Spleen (tissue), 11 donors: ENCODE results near the gene LRATD1. TPM values are rescaled to one million over a fixed set of nuclear protein-coding genes. Genes with fewer than 3 reads are reported as not detected.

Experiments used
- DNase-seq: peaks from one replicate; pipeline ENCODE4 v3.0.0-alpha.2; 2020
- H3K27ac ChIP-seq, 8 donors: fragments of 200-600 bp; sonication (generic) in 7 of 8; 1 replicate in 4 of 8; 2 replicates in 4 of 8; pipeline versions ENCODE4 v1.5.0 to v1.8.0; 2016 to 2021; ENCODE audit warnings: inconsistent platforms in 4 of 8, mild to moderate bottlenecking in 4 of 8, moderate library complexity in 1 of 8
- H3K27me3 ChIP-seq, 7 donors: fragments of 200-600 bp; sonication (generic) in 6 of 7; replicated peaks in 1 of 7; 1 replicate in 4 of 7; 2 replicates in 3 of 7; pipeline versions ENCODE4 v1.5.0 to v1.8.0; 2016 to 2021; ENCODE audit warnings: inconsistent platforms in 3 of 7, mild to moderate bottlenecking in 1 of 7
- H3K36me3 ChIP-seq, 6 donors: fragments of 200-600 bp; sonication (generic) in 5 of 6; 1 replicate in 4 of 6; 2 replicates in 2 of 6; pipeline versions ENCODE4 v1.5.0 to v1.8.0; 2016 to 2021; ENCODE audit warnings: inconsistent platforms in 2 of 6
- H3K4me1 ChIP-seq, 6 donors: fragments of 200-600 bp; sonication (generic) in 5 of 6; 1 replicate in 3 of 6; 2 replicates in 3 of 6; pipeline versions ENCODE4 v1.5.0 to v1.8.0; 2016 to 2021; ENCODE audit warnings: inconsistent platforms in 3 of 6
- H3K4me3 ChIP-seq, 8 donors: fragments of 200-600 bp; sonication (generic) in 7 of 8; 1 replicate in 4 of 8; 2 replicates in 4 of 8; pipeline versions ENCODE4 v1.5.0 to v1.8.0; 2016 to 2021; ENCODE audit warnings: inconsistent platforms in 4 of 8, mild to moderate bottlenecking in 4 of 8, moderate library complexity in 2 of 8
- H3K9me3 ChIP-seq, 8 donors: fragments of 200-600 bp; sonication (generic) in 7 of 8; 1 replicate in 4 of 8; 2 replicates in 4 of 8; pipeline versions ENCODE4 v1.5.0 to v1.8.0; 2016 to 2021; ENCODE audit warnings: inconsistent platforms in 4 of 8
- CTCF ChIP-seq, 11 experiments: fragments of 200-600 bp in 7 of 11; fragments of 450-650 bp in 4 of 11; sonication (generic) in 4 of 11; IDR thresholded peaks in 8 of 11; conservative IDR thresholded peaks in 3 of 11; 1 replicate in 7 of 11; 2 replicates in 4 of 11; pipeline versions ENCODE4 v1.4.0 to v1.8.0; 2016 to 2021; ENCODE audit warnings: antibody characterized with exemption in 11 of 11, inconsistent platforms in 4 of 11, mild to moderate bottlenecking in 1 of 11
- POLR2A ChIP-seq, 3 donors: fragments of 450-650 bp; IDR thresholded peaks; one replicate each; pipeline ENCODE4 v1.5.1; 2017; ENCODE audit warnings: antibody characterized with exemption in 3 of 3, mild to moderate bottlenecking in 1 of 3
- POLR2AphosphoS5 ChIP-seq, 3 donors: sonication (generic); formaldehyde crosslinking; IDR thresholded peaks; one replicate each; pipeline ENCODE4 v1.5.1; 2017; ENCODE audit warnings: antibody characterized with exemption in 3 of 3
- WGBS, 5 donors: extraction: QIAGEN DNeasy Blood & Tissue Kit in 3 of 5; methylation state at CpG; one replicate each; pipeline versions ENCODE4 v1.1.5 to v1.1.7; 2013 to 2018; 5-methylcytosine and 5-hydroxymethylcytosine counted together
- intact Hi-C: fragments of 100-400 bp; cut with DNase I; formaldehyde crosslinking; loops from one replicate; pipeline ENCODE4 v1.15.0; 2023; ENCODE audit warnings: low total_unique reads
- polyA plus RNA-seq, 3 donors: library from polyadenylated mRNA; stranded (reverse); fragments of 200-250 nt; gene quantifications; one replicate each; pipeline ENCODE4 v1.2.1, GENCODE V29; 2013
- total RNA-seq, 7 donors: library from RNA; depleted of rRNA in 3 of 7; stranded (reverse); fragments of >200 nt in 3 of 7; fragmentation: NEBNext Ultra II Directional in 4 of 7; extraction: Animal tissue kit (Norgen Biotek cat#: 25700) in 4 of 7; gene quantifications; one replicate each; pipeline versions ENCODE4 v1.1.0 to v1.2.1, GENCODE V29; 2016 to 2021
- donor health status: healthy with polysubstance abuse.
- donor health status: DM: no; HTN: no; CAD: no; lungs with moderate emphysema.
- donor health status: DM: no; HTN: no; CAD: no.
- donor health status: Bipolar disorder and iron deficiency.
- donor health status: healthy.
- donor health status: DM: no; HTN: no; CAD: no.
- donor health status: DM: yes; HTN: yes; CAD: no.

The LRATD1 gene
- total and polyA plus RNA-seq, 10 donors: 0.13 to 1.1 (median 0.31) TPM

- TF ChIP-seq CTCF (IDR thresholded peaks at IDR 0.05 in 8 of 11, conservative IDR thresholded peaks at IDR 0.05 in 3 of 11): no peak
- TF ChIP-seq POLR2A (IDR thresholded peaks at IDR 0.05): no peak
- no peak for TF ChIP-seq POLR2AphosphoS5 (IDR thresholded peaks at IDR 0.05)
- no peak for DNase-seq
- H3K4me3 ChIP-seq: no peak overlapping the region
- intact Hi-C loops: no loop called here
- H3K9me3 ChIP-seq: no peaks in the 10 kb centered on the region
- no peaks in the 10 kb centered on the region for H3K4me1 ChIP-seq
- no peaks in the 10 kb centered on the region for H3K36me3 ChIP-seq
- no peak overlapping the region for H3K27ac ChIP-seq
- H3K27me3 ChIP-seq: no peaks in the 10 kb centered on the region
These were observed 43.9 kb downstream of the LRATD1 start for GRCh38 chr2:14676371-14676770.

- TF ChIP-seq POLR2A (IDR thresholded peaks at IDR 0.05): no peak
- no peak for TF ChIP-seq POLR2AphosphoS5 (IDR thresholded peaks at IDR 0.05)
- no peak for TF ChIP-seq CTCF (IDR thresholded peaks at IDR 0.05 in 8 of 11, conservative IDR thresholded peaks at IDR 0.05 in 3 of 11)
- DNase-seq: no peak
- intact Hi-C loops: no loop called here
- no peaks in the 10 kb centered on the region for H3K27me3 ChIP-seq
- H3K9me3 ChIP-seq: no peaks in the 10 kb centered on the region
- no peak overlapping the region for H3K4me3 ChIP-seq
- H3K36me3 ChIP-seq: no peaks in the 10 kb centered on the region
- H3K4me1 ChIP-seq: no peaks in the 10 kb centered on the region
- H3K27ac ChIP-seq: no peak overlapping the region
- WGBS, 5 donors: 59 to 84% (median 67%) methylated on average over 1 of the region's 1 CpG
These were observed 44.5 kb downstream of the LRATD1 start for GRCh38 chr2:14677039-14677438.

GRCh38 chr2:14678761-14679160 lies 46.2 kb downstream of the LRATD1 start:
- intact Hi-C loops: no loop called here

GRCh38 chr2:14681608-14682007 lies 49.1 kb downstream of the LRATD1 start:
- no peak for TF ChIP-seq POLR2A (IDR thresholded peaks at IDR 0.05)
- TF ChIP-seq POLR2AphosphoS5 (IDR thresholded peaks at IDR 0.05): no peak
- TF ChIP-seq CTCF (IDR thresholded peaks at IDR 0.05 in 8 of 11, conservative IDR thresholded peaks at IDR 0.05 in 3 of 11): no peak
- 83 to 93% (median 84%) methylated on average over 3 of the region's 3 CpGs for WGBS, 5 donors
- Histone ChIP-seq H3K27me3 (no peaks in the 10 kb centered on the region), H3K9me3 (no peaks in the 10 kb centered on the region), H3K4me3 (no peak overlapping the region), H3K36me3 (no peaks in the 10 kb centered on the region), H3K4me1 (no peaks in the 10 kb centered on the region), H3K27ac (no peak overlapping the region)
- DNase-seq: no peak
- intact Hi-C loops: no loop called here

More at GRCh38 chr2:14678761-14679160, 46.2 kb downstream of the LRATD1 start:
- DNase-seq: no peak
- Histone ChIP-seq H3K27me3 (no peaks in the 10 kb centered on the region), H3K4me1 (no peaks in the 10 kb centered on the region), H3K27ac (no peak overlapping the region), H3K36me3 (no peaks in the 10 kb centered on the region), H3K4me3 (no peak overlapping the region), H3K9me3 (no peaks in the 10 kb centered on the region)
- TF ChIP-seq POLR2AphosphoS5 (IDR thresholded peaks at IDR 0.05) (no peak), CTCF (IDR thresholded peaks at IDR 0.05 in 8 of 11, conservative IDR thresholded peaks at IDR 0.05 in 3 of 11) (no peak), POLR2A (IDR thresholded peaks at IDR 0.05) (no peak)
- 50 to 65% (median 59%) methylated on average over 1 of the region's 1 CpG for whole genome bisulfite sequencing, 5 donors
